A549 (cell line): Measurements from ENCODE around the gene RNU6-7. TPM values are rescaled to one million over a fixed set of nuclear protein-coding genes. Genes with fewer than 3 reads are reported as not detected.

ENCODE experiments used
- ATAC-seq, 2 experiments: fragments of 200-7000 bp in 1 of 2; fragments of >200 bp in 1 of 2; cut with Nextera tagmentation in 1 of 2; cut with Tn5 transposase in 1 of 2; 3 replicates each; pipeline versions ENCODE4 v1.8.0 to v1.9.1; 2018 to 2020; ENCODE audit warnings: mild to moderate bottlenecking in 1 of 2, moderate library complexity in 1 of 2
- CTCF ChIA-PET: fragments of 300-600 bp; sonication (Branson Sonifier 250); formaldehyde crosslinking; extraction: SDS; loops from one replicate; lab custom pipeline; 2021; ENCODE audit warnings: antibody characterized with exemption, inconsistent platforms; lab: Yijun Ruan, JAX
- POLR2A ChIA-PET: fragments of 350-600 bp; formaldehyde crosslinking; extraction: SDS; loops from one replicate; lab custom pipeline; 2021; ENCODE audit warnings: antibody characterized with exemption, inconsistent platforms; lab: Yijun Ruan, JAX
- DNase-seq, 2 experiments: peaks; one replicate each; pipeline versions ENCODE4 v3.0.0 to v3.0.0-alpha.2; 2011 to 2016; ENCODE audit warnings: low read depth in 1 of 2, low spot score in 1 of 2
- FAIRE-seq: peaks from 2 replicates; lab custom pipeline; 2011; peaks lifted over from hg19 to GRCh38; lab: Jason Lieb, UNC
- H3K27ac ChIP-seq, 2 experiments: fragments of >200 bp; sonication (Bioruptor Twin); formaldehyde crosslinking; 3 replicates each; pipeline ENCODE4 v1.5.1; 2016 to 2017
- H3K4me1 ChIP-seq: fragments of >200 bp; sonication (Bioruptor Twin); formaldehyde crosslinking; 3 replicates; pipeline ENCODE4 v1.6.1; 2016
- H3K4me2 ChIP-seq: fragments of >200 bp; sonication (Bioruptor Twin); formaldehyde crosslinking; 3 replicates; pipeline ENCODE4 v1.6.1; 2016
- H3K4me3 ChIP-seq: fragments of >200 bp; sonication (Bioruptor Twin); formaldehyde crosslinking; 3 replicates; pipeline ENCODE4 v1.5.1; 2016
- H3K9me3 ChIP-seq: fragments of >200 bp; sonication (Bioruptor Twin); formaldehyde crosslinking; 3 replicates; pipeline ENCODE4 v1.6.1; 2016
- BHLHE40 ChIP-seq: IDR thresholded peaks from 2 replicates; pipeline ENCODE4 v1.6.1; 2012; ENCODE audit warnings: low read depth, low read length, inconsistent platforms
- CBX8 ChIP-seq: fragments of 200-600 bp; sonication (generic); IDR thresholded peaks from 2 replicates; pipeline ENCODE4 v1.6.1; 2016
- CEBPB ChIP-seq, 2 experiments: fragments of >200 bp in 1 of 2; sonication (Bioruptor Twin) in 1 of 2; formaldehyde crosslinking in 1 of 2; IDR thresholded peaks; 2 replicates each; pipeline ENCODE4 v1.6.1; 2012 to 2016
- CHD2 ChIP-seq: fragments of 150-350 bp; IDR thresholded peaks from 2 replicates; pipeline ENCODE4 v1.6.1; 2014; ENCODE audit warnings: low read length; ENCODE audit not compliant: partially characterized antibody
- EHMT2 ChIP-seq: fragments of 200-600 bp; sonication (generic); IDR thresholded peaks from 2 replicates; pipeline ENCODE4 v1.6.1; 2016; ENCODE audit warnings: antibody characterized with exemption, low read depth, mild to moderate bottlenecking, moderate library complexity
- EP300 ChIP-seq, 2 experiments: fragments of >200 bp; sonication (Bioruptor Twin); formaldehyde crosslinking; IDR thresholded peaks; 2 replicates in 1 of 2; 3 replicates in 1 of 2; pipeline ENCODE4 v1.6.1; 2016 to 2017
- FOSB ChIP-seq: fragments of 250-450 bp; sonication (Bioruptor Pico); IDR thresholded peaks from 2 replicates; pipeline ENCODE4 v1.5.0; 2020; ENCODE audit warnings: mild to moderate bottlenecking, moderate library complexity
- FOXS1 ChIP-seq: fragments of 250-450 bp; sonication (Bioruptor Pico); IDR thresholded peaks from 2 replicates; pipeline ENCODE4 v1.5.0; 2020; ENCODE audit warnings: mild to moderate bottlenecking, moderate library complexity
- HDAC2 ChIP-seq: fragments of 200-600 bp; sonication (generic); IDR thresholded peaks from 2 replicates; pipeline ENCODE4 v1.6.1; 2016
- HOXB5 ChIP-seq: fragments of 250-450 bp; sonication (Bioruptor Pico); IDR thresholded peaks from 2 replicates; pipeline ENCODE4 v1.5.0; 2020; ENCODE audit warnings: mild to moderate bottlenecking, moderate library complexity
- JUN ChIP-seq, 2 experiments: fragments of >200 bp; sonication (Bioruptor Twin); formaldehyde crosslinking; IDR thresholded peaks; 2 replicates in 1 of 2; 3 replicates in 1 of 2; pipeline ENCODE4 v1.6.1; 2016 to 2017
- JUNB ChIP-seq: fragments of >200 bp; sonication (Bioruptor Twin); formaldehyde crosslinking; IDR thresholded peaks from 2 replicates; pipeline ENCODE4 v1.6.1; 2016
- KDM1A ChIP-seq: fragments of 200-600 bp; sonication (generic); IDR thresholded peaks from 2 replicates; pipeline ENCODE4 v1.6.1; 2016; ENCODE audit warnings: low read depth, mild to moderate bottlenecking
- KDM5A ChIP-seq: fragments of 200-600 bp; sonication (generic); IDR thresholded peaks from 2 replicates; pipeline ENCODE4 v1.6.1; 2016; ENCODE audit warnings: antibody characterized with exemption, mild to moderate bottlenecking
- MAFK ChIP-seq: fragments of 450-650 bp; IDR thresholded peaks from 2 replicates; pipeline ENCODE4 v1.6.1; 2014; ENCODE audit not compliant: partially characterized antibody
- NFE2L2 ChIP-seq: fragments of 150-350 bp; conservative IDR thresholded peaks from 2 replicates; pipeline ENCODE4 v1.6.1; 2014; ENCODE audit warnings: low read length
- NPAS2 ChIP-seq: fragments of 250-450 bp; sonication (Bioruptor Pico); IDR thresholded peaks from 2 replicates; pipeline ENCODE4 v1.8.0; 2022; ENCODE audit warnings: mild to moderate bottlenecking, moderate library complexity, borderline replicate concordance
- POLR2AphosphoS2 ChIP-seq: conservative IDR thresholded peaks from 2 replicates; pipeline ENCODE4 v1.6.1; 2012; ENCODE audit warnings: low read length, improper control_type of control experiment, inconsistent platforms
- RARB ChIP-seq: fragments of 250-450 bp; sonication (Bioruptor Pico); IDR thresholded peaks from 2 replicates; pipeline ENCODE4 v1.8.0; 2021; ENCODE audit warnings: mild to moderate bottlenecking, moderate library complexity
- REST ChIP-seq: fragments of 200-600 bp; sonication (generic); IDR thresholded peaks from 2 replicates; pipeline ENCODE4 v1.6.1; 2016; ENCODE audit warnings: antibody characterized with exemption, mild to moderate bottlenecking, moderate library complexity
- TFCP2L1 ChIP-seq: fragments of 250-450 bp; sonication (Bioruptor Pico); IDR thresholded peaks from 2 replicates; pipeline ENCODE4 v1.5.0; 2021; ENCODE audit warnings: mild to moderate bottlenecking
- WGBS: methylation state at CpG from one replicate; pipeline ENCODE4 v1.1.6; 2017; ENCODE audit errors: missing lambda C conversion rate; 5-methylcytosine and 5-hydroxymethylcytosine counted together
- polyA plus RNA-seq, 4 experiments: library from polyadenylated mRNA; depleted of rRNA in 3 of 4; stranded (reverse); fragments of >200 nt; fragmentation: RNase III in 1 of 4; extraction: RNeasy Plus Mini Kit Qiagen cat#74134 plus additional on column Dnase treatment in 1 of 4; gene quantifications; 2 replicates in 3 of 4; 3 replicates in 1 of 4; pipeline ENCODE4 v1.2.3, GENCODE V29; 2011 to 2017
- TF ChIP-seq, protein P1 (sequence below): IDR thresholded peaks from 2 replicates; pipeline ENCODE4 v1.6.1; 2012
- TF ChIP-seq, protein P2 (sequence below): IDR thresholded peaks from 2 replicates; pipeline ENCODE4 v1.6.1; 2012; ENCODE audit warnings: low read depth, borderline replicate concordance
- TF ChIP-seq, protein P3 (sequence below): fragments of 250-450 bp; sonication (Bioruptor Pico); IDR thresholded peaks from 2 replicates; pipeline ENCODE4 v1.5.0; 2020; ENCODE audit warnings: low read depth, mild to moderate bottlenecking, moderate library complexity

Gene RNU6-7
- polyA plus RNA-seq, 2 of the 4 experiments (the other 2 are of a cell fraction) = not detected

- 97% methylated on average over 5 of the region's 5 CpGs for WGBS
- DNase-seq = no peak
- Histone ChIP-seq H3K4me2 (no peak overlapping the region), H3K27ac (no peak overlapping the region), H3K9me3 (no peaks in the 10 kb centered on the region)
- ChIA-PET POLR2A (no interaction called here), CTCF (no interaction called here)
- TF ChIP-seq NFE2L2 = no peak
- TF ChIP-seq, protein P1, sequence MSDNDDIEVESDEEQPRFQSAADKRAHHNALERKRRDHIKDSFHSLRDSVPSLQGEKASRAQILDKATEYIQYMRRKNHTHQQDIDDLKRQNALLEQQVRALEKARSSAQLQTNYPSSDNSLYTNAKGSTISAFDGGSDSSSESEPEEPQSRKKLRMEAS = no peak
- TF ChIP-seq, all 56 proteins: peak for 0
- no peak for FAIRE-seq
- no peak for ATAC-seq
- no peak overlapping the region for H3K4me3 ChIP-seq
- H3K4me1 ChIP-seq = no peaks in the 10 kb centered on the region
Measured at GRCh38 chr14:32171469-32171868, 30.4 kb upstream of the RNU6-7 start.

DNA sequence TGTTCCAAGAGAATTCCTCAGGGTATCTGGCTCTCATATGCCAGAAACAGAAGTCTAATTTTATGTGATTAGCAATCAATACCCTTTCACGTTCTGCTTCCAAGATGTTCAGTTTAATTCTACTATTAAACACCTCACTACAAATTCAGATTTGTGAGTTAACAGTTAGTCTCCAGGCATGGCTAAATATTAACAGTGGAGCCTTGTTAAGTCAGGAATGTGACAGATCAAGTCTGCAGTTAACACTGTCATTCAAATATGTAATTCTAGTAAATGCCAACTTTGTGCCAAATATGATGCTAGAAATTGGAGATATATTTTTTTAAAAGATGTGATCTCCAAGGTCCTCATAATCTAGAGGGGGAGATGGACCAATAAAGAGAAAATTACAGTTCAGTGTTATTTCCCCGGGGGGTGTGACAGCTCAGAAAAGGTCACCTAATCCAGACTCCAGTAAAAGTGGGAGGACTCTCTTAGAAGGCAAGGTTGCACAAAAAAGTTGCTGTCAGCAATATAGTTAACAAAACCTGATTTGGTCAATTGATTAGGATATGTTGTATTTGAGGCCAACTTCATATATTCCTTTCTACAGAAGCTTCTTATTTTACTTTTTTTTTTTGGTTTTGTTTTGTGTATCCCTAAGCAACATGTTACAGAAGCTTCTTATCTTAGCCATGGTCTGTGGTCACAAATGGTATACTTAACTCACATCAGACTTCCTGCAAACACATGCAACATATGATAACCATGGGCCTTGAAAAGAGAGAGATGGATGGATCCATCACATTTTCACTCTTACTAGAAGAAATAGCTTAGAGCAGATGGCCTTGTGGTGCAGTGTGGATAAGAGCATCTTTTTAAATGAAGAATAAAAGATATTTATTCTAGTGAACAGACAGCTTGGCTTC is 18.4 kb upstream of the RNU6-7 start:
- H3K4me3 ChIP-seq = no peak overlapping the region
- no peak for ATAC-seq
- no peak overlapping the region for H3K4me2 ChIP-seq
- 0 out of 3 replicates have a peak, but pooled peaks cover 4% of the 10 kb centered on the region for H3K4me1 ChIP-seq
- POLR2A ChIA-PET = no interaction called here
- no peak overlapping the region for H3K27ac ChIP-seq
- no peak for TF ChIP-seq HOXB5 (CRISPR knock-in tag)
- peak; percentile 61 for TF ChIP-seq MAFK
- no peak for FAIRE-seq
- peaks cover 33% of the 10 kb centered on the region for H3K9me3 ChIP-seq
- DNase-seq = no peak
- CTCF ChIA-PET = interaction anchor here (1.1 kb wide), 1 partner anchor 16 kb away, joined by 3 read pairs; no protein-coding TSS in a partner anchor
- WGBS = 16% methylated on average over 2 of the region's 2 CpGs

DNA sequence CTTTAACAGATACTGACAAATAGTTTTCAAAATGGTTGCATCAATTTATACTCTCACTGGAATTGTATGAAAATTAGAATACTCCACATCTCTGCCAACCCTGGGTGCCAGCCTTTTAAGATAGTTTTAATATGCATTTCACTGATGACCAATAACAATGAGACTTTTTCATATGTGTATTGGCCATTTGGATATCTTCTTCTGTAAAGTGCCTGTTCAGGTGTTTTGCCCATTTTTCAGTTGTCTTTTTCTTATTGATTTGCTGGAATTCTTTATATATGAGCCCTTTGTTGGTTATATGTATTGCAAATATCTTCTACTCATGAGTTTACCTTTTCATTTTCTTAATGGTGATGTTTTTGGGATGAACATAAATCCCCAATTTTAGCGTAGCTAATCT is 16.7 kb upstream of the RNU6-7 start:
- FAIRE-seq (no peak), ATAC-seq (no peak)
- CTCF ChIA-PET = no interaction called here
- 0 out of 3 replicates have a peak, but pooled peaks cover 4% of the 10 kb centered on the region for H3K4me1 ChIP-seq
- H3K4me3 ChIP-seq = no peak overlapping the region
- TF ChIP-seq BHLHE40 (no peak), NPAS2 (CRISPR knock-in tag) (no peak), REST (no peak), KDM5A (no peak), KDM1A (peak; percentile 39; the same call in 1 of the 2 replicates), CBX8 (no peak), CHD2 (no peak)
- TF ChIP-seq, protein P2, sequence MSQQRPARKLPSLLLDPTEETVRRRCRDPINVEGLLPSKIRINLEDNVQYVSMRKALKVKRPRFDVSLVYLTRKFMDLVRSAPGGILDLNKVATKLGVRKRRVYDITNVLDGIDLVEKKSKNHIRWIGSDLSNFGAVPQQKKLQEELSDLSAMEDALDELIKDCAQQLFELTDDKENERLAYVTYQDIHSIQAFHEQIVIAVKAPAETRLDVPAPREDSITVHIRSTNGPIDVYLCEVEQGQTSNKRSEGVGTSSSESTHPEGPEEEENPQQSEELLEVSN = no peak
- TF ChIP-seq, all 56 proteins: peak for 1
- Histone ChIP-seq H3K9me3 (peaks cover 19% of the 10 kb centered on the region), H3K27ac (no peak overlapping the region), H3K4me2 (no peak overlapping the region)
- 51% methylated on average over 1 of the region's 1 CpG for WGBS
- DNase-seq = no peak
- POLR2A ChIA-PET = no interaction called here

GRCh38 chr14:32186248-32186647 is 15.6 kb upstream of the RNU6-7 start:
- H3K9me3 ChIP-seq = peaks cover 10% of the 10 kb centered on the region
- H3K27ac ChIP-seq = no peak overlapping the region
- POLR2A ChIA-PET = no interaction called here
- DNase-seq (no peak), FAIRE-seq (no peak), ATAC-seq (no peak)
- CTCF ChIA-PET = no interaction called here
- no peak overlapping the region for H3K4me2 ChIP-seq
- H3K4me3 ChIP-seq = no peak overlapping the region
- no peak for TF ChIP-seq TFCP2L1 (CRISPR knock-in tag)
- TF ChIP-seq, protein P2 = no peak
- no peak for TF ChIP-seq FOSB
- no peak for TF ChIP-seq JUN (IDR thresholded peaks at IDR 0.05)
- no peak for TF ChIP-seq EP300 (IDR thresholded peaks at IDR 0.05)
- TF ChIP-seq HDAC2 = no peak
- TF ChIP-seq, protein P3, sequence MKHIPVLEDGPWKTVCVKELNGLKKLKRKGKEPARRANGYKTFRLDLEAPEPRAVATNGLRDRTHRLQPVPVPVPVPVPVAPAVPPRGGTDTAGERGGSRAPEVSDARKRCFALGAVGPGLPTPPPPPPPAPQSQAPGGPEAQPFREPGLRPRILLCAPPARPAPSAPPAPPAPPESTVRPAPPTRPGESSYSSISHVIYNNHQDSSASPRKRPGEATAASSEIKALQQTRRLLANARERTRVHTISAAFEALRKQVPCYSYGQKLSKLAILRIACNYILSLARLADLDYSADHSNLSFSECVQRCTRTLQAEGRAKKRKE (CRISPR knock-in tag) = no peak
- TF ChIP-seq CHD2 = no peak
- no peak for TF ChIP-seq NFE2L2
- no peak for TF ChIP-seq FOXS1 (CRISPR knock-in tag)
- TF ChIP-seq RARB (CRISPR knock-in tag) = no peak
- no peak for TF ChIP-seq CEBPB (IDR thresholded peaks at IDR 0.05)
- TF ChIP-seq POLR2AphosphoS2 = no peak
- no peak for TF ChIP-seq EHMT2
- no peak for TF ChIP-seq JUNB
- 0 out of 3 replicates have a peak, but pooled peaks cover 4% of the 10 kb centered on the region for H3K4me1 ChIP-seq
